AG08395 (cell line): ENCODE data around the gene TEX38.
A peak's percentile ranks its signal among the peaks of the same experiment; 100 is the strongest.
"Not testable (repeated sequence)": the region's sequence is repeated elsewhere in the genome, so short reads cannot be mapped to it uniquely, and the experiment has no call there.

Experiments
- DNase-seq: peaks from one replicate; pipeline ENCODE4 v3.0.0; 2012; ENCODE audit warnings: mixed read lengths, low spot score

TEX38 gene

DNA sequence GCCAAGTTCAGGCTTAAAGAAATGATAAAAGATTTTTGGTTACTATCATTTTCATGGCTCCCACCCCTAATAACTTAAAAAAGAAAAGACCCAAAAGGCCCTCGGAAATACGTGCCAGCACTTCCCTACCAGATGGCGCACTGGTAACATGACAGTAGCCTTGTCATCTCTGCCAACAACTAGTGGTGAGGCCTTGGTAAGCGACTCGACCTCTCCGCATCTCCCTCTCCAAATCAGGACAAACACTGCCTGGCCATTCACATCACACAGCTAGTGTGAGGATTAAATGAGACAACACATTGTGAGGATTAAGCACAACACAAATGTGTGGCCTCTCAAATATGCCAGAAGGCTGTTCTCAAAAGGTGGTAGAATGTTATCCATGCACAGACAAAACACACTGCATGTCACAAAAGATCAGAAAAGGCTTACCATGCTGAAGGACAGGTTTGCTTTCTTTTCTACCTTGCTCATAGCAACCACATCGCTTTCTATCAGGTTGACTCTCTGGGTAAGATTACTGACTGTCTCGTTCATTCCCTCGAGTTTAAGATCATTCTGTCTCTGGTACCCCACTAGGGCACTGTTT lies 16.4 kb downstream of the TEX38 start:
- no peak for DNase-seq

DNA sequence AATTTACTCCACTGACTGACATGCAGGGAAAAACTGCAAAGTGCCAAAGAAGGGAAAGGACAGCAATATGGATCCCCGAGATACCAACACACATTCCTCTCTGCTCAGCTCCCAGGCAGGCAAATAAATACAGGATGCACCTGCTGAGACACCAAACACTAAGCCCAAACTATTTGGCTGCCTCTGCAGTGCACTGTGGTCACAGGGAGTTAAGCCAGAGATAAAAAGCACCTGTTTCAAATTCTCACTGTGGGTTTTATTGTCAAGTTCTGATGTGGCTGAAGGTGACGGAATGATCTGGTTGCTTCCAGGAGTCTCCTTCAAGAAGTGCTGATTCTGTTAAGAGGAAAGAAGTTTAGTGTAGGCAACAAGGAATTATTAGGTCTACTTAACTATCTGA lies 17.7 kb downstream of the TEX38 start:
- no peak for DNase-seq

DNA sequence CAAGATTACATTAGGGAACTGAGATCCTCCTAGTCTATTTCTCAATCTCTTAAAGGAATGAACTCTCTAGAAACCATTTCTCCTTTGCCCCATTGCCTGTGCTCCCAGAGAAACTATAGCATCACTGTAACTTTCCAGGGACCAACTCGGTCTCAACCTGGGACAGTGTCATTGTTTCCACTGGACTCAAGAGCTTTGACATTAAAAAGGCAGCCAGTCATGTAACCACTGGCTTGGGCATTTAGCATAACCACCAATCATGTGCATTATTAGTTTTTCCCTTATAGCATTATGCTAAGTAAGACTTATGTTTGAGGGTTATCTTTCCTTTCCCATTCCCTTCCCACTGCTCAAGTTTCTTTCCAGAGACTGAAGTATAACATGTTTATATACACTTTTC lies 18.2 kb downstream of the TEX38 start:
- no peak for DNase-seq

DNA sequence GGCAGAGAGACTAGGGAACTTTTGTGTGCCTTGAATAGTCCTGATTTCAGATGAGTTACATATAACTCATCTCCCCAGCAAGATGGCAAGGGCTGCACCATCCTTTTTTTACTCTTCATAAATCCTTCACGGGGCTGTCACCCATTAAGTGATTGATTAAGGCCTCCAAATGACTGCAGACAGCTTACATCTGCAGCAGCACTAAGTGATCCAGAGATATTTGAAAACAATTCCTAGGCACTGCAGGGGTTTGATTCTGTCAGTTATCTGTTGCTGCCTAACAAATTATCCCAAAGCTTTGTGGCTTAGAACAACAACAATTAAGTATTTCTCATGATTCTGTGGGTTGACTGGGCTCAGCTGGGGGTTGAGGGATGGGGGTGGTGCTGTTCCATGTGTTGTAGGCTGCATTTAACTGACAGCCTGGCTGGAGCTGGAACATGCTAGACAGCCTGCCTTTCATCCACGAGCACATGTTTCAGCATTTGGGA lies 19.3 kb downstream of the TEX38 start:
- DNase-seq: no peak

DNA sequence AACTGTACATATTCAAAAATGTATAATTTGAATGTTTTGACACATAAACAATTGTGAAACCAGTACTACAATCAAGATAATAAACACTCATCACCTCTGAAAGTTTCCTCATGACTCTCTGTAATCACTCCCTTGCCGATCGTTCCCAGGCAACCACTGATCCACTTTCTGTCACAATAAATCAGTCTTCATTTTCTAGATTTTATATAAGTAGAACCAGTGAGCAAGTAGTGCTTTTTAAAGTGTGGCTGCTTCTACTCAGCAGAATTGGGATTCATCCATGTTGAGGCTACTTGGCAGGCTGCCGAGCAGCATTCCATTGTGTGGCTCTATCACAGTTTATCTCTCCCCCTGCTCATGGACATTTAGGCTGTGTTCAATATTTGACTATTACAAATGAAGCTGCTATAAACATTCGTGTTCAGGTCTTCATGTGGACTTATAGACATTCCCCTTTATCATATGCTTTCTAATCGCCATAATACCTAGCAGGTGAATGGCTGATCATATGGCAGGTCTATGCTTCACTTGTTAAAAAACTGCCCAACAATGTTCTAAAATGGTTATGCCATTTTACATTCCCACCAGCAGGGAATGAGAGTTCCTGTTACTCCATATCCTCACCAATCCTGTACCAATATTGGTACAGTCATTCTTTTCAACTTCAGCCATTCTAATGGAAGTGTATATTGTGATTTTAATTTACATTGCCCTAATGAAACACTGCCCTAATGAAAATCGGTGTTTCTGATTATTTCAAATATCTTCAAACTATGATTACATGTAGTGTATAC lies 20.5 kb downstream of the TEX38 start:
- peak; percentile 12 for DNase-seq

DNA sequence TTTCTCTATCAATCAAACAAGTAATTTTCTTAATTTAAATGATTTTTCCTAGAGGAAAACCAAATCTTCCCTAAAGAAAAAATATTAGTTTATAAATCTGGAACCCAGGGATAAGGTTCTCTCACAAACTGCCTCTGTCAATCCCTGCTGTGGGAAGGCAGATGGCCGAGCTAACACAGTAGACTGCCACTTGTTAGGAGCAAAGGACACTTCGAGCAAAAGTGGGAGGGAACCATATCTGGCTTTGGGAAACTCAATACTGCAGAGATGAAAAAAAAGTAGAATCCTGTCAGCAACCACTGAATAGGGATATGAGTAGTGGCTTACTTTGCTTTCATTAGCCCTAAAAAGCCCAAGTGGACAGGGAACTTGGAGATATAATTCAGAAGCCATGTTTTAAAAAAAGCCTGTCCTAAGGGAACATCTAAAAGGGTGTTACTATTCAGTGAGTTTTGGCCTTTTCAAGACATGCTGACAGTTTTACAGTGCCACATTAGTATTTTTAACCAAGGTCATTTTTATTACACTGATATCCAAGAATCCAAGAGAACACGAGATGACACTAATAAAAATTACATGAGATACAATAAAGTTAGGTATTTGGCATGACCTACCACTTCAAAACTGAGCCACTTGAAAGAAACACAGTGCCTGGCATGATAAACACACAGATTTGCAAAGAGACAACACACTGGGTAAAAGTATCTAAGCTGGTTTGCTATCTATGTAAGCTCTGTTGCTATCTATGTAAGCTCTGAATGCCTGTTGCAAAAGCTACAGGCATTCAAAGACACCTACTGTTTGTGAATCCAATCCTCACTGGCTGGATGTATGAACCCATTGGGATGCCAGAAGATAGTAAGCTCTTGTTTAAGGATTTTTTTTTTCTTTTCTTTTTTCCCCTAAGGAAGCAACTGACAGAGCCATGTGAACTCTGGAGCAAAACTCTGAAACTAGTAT lies 21.4 kb downstream of the TEX38 start:
- no peak for DNase-seq

DNA sequence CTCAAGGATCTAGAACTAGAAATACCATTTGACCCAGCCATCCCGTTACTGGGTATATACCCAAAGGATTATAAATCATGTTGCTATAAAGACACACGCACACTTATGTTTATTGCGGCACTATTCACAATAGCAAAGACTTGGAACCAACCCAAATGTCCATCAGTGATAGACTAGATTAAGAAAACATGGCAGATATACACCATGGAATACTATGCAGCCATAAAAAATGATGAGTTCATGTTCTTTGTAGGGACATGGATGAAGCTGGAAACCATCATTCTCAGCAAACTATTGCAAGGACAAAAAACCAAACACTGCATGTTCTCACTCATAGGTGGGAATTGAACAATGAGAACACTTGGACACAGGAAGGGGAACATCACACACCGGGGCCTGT lies 23.0 kb downstream of the TEX38 start:
- DNase-seq: not testable (repeated sequence)

DNA sequence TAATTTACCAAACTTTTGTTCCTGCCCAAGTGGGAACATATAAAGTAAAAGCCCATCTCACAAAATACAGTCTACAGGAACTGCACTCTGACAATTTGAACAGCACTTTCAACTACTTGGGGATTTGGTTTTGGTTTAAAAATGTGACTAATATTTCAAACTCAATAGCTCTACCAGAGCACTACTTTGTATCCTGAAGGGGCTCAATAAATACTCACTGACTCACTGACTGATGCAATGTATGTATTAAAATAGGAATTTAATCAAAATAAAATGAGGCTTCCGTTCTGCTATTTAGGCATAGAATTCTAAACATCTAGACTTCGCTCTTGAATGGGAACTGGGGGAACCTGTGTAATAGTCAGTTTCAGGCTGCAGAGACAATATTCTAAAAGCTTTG lies 25.4 kb downstream of the TEX38 start:
- no peak for DNase-seq

DNA sequence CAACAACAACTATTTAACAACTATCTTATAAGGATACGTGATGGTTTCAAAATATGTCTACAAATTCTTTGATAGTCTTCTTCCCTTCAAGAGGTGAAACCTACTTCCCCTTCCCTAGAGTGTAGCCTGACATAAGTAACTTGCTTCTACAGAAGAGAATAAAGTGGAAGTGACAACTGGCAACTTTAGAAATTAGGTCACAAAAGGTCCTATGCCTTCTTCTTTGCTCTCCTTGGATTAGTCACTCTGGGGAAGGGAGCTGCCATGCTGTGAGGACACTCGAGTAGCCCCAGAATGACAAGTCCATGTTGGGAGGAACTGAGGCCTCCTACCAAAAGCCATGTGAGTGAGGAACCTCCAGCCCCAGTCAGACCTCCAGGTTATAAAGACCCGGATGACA lies 28.0 kb downstream of the TEX38 start:
- DNase-seq: no peak

DNA sequence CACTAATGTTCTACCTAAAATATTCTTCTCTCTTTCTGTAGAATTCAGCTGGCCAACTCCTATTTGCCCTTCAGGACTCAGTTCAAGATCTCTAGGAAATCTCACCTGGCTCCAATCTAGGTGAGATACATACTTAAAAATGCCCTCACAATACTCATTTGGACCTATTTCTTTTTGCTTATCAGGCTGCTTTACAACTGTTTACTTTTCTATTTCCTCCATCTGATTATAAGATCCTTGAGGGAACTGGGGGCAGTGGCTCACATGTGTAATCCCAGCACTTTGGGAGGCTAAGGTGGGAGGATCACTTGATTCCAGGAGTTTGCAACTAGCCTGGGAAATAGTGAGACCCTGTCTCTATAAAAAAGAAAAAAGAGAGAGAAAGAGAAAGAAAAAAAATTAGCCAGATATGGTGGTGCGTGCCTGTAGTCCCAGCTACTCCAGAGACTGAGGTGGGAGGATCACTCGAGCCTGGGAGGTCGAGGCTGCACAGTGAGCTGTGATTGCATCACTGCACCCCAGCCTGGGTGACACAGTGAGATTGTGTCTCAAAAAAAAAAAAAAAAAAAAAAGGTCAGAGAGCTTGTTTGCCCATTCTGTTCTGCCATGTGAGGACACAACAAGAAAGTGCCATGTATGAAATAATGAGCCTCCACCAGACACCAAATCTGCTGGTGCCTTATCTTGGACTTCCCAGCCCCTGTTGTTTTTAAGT lies 32.4 kb downstream of the TEX38 start:
- DNase-seq: no peak

DNA sequence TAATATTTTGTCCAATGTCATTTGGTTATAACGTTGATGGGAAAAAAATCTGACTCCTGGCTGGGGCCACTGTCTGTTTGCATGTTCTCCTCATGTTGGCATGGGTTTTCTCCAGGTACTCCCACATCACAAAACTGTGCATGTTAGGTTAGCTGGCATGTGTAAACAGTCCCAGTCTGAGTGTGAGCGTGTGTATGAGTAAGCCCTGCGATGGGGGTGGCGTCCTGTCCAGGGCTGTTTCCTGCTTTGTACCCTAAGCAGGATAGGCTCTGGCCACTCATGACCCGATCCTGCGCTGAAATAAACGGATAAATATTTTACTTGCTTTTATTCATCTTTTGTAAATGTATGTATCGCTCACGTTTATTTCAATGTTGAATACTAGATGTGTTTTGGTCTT lies 33.8 kb downstream of the TEX38 start:
- no peak for DNase-seq

DNA sequence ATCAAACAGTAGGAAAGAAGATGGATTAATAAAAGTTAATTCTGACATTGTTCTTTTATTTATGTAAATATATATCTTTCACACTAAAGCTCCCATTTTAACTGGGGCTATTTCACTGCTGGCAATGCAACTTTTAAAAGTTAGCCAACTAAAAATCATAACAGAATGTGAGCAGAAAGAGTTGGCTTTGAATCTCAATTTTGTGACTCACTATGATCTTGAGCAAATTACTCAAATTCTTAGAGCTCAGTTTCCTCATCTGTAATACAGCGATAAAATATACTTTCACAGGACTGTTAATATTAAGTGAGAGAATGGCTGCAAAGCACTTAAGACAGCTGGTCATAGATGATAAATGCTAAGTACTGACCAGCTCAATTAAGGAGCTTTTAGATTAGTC lies 36.5 kb downstream of the TEX38 start:
- no peak for DNase-seq

DNA sequence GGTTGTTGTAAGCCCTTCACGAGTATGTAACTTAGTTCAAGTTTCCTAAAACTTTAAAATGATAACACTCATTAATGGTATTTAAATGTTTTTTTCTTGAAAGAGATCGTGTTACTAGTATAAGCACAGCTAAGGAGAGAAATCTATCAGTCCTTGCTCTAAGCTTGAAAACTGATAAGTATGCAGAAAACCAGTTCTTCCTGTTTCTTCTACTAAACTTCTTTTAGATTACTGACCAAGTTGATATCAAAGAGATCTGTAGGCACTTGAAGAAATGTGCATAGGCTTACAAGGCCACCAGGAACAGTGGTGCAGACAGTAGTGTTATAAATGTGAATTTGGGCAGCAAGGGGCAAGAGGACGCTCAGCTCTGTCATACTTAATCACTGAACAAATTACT lies 43.3 kb downstream of the TEX38 start:
- DNase-seq: no peak

DNA sequence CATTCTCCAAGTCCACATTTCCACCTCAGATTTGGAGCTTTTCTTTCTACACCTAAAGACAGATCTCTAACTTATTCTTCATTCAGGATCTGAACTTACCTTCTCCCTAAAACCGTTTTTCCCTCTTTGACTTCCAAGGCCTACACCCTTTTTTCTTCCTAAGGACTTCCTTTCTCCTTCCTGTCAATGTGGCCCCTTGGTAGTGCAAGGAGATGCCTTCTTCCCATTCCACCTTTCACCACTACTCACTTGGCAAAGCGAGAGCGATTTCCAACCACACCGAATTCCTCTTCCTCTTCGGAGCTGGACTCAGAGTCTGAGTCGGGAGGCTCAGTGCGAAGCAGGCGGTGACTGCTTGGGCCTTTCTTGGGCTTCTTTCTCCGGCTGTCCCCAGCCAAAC lies 46.0 kb downstream of the TEX38 start:
- DNase-seq: no peak

DNA sequence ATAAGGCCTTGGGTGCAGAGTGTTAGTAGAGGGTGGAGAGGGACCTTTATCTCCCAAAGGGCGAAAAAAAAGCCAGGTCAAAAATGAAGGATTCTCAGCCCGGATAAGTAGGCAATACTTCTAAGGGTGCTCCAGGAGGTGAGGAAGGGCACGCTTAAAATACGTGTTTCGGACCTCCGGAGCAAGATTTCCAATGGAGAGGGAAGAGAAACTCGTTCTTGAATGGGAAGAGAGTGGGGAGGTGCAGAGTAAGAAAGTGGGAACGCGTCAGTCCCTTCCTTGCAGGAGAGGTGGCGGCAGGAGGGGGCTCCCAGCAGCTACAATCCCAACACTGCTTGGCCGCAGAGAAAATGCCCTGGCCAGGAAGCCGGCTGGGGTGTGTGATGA lies 46.7 kb downstream of the TEX38 start:
- peak; percentile 11 for DNase-seq

DNA sequence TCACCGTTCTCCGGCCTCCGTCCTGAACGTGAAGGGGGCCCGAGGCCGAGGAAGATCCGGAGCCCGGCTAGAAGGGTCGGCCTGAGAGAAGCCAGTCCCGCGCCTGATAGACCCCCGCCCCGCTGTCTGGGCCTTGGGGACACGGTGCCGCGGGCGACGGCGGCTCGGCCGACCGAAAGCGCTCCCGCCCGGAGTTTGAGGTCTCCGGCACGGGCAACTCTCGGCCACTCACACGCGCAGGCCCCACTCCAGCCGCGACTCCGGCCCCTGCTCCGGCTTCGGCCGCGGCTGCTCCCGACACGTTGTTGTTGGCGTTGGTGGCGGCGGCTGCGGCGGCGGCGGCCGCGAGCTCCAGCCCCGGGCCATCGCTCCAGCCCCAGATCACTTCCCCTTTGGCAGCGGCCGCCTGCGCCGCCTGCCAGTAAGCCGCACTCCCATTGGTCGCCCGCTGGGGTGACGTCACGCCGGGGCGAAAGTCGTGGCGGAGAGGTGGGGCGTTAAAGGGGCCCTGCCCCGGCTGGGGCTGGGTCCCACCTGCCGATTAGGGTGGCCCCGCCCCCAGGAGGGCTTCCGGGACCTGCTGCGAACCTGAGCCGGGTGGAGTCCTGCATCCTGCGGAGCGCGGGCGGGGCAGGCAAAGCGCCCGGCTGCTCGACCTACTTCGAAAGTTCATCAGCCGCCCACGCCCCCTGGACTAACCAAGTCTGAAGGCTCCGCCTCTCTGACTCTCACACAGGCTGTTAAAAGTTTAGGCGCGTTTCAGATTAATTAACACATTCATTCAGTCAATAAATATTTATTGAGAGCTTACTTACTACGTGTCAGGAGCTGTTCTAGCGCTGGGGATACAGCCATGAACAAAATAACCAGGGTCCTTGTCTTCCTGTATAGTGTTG lies 47.3 kb downstream of the TEX38 start, which contains the start of gene EFCAB14:
Gene EFCAB14 (minus strand): TSS at position 388 of the 896 bp plus-strand sequence. CDS start 1,027 bp downstream, outside the sequence.
- peak; percentile 96 for DNase-seq

DNA sequence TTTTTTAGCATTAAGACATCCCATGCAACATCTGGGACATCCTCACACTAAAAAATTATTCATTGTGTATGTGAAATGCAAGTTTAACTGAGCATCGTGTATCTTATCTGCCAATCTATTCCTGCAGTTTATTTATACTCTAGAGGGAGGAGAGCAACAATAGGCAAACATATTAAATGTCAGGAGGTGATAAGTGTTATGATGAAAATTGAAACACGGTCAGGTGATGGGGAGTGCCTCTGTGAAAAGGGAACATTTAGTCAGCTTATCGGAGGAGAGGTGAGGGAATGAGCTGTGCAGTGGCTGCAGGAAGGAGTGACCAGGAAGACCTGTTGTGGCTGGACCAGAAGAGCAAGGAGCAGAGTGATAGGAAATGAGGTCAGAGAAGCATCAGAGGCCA lies 48.0 kb downstream of the TEX38 start:
- no peak for DNase-seq

DNA sequence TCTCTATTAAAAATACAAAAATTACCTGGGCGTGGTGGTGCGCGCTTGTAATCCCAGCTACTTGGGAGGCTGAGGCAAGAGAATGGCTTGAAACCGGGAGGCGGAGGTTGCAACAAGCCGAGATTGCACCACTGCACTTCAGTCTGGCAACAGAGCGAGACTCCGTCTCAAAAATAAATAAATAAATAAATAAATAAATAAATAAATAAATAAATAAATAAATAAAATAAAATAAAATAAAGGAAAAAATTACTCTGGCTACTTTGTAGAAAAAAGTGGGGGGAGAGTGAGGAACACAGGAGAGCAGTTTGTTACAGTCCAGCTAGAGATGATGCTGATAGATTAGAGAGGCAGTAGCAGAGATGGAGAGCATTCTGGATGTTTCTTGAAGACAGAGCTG lies 48.7 kb downstream of the TEX38 start:
- DNase-seq: not testable (repeated sequence)

DNA sequence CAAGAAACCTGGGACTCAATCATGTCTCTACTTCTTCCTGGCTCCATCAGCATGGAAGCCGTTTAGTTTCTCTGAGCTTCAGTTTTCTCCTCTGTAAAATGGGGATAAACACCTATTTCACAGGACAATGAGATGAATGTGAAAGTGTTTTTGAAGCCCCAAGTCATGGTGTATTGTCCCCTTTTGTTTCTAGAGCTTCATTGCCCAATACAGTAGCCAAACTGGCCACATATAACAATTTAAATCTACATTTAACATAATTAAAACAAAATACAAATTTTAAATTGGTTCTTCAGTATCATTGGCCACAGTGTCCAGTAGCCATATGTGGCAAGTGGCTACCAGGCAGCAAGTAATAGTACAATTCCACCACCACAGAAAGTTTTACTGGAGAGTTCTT lies 49.5 kb downstream of the TEX38 start:
- DNase-seq: no peak

DNA sequence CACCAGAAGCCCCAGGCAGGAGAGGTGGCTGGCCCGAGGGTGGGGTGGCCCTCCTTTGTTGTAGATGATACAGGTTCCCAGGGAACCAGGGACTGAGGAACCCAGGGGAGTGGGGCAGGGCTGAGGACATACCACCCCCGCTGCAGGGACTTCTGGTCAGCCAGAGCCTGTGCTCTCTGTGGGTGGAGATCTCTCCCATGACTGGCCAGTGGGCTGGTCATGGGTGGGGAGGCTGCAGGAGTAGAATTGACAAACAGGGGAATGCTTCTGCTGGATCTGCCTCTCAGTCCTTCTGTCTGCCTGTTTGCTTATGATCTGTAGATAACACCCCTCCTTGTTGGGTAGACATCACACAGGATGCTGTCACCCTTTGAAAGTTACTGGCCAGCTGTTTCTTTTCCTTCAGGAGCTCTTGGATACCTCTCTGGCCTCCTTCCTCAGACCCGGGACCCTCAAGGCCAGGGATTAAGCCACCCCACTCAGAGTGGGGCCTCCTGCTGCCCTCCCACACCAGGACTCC lies 50.1 kb downstream of the TEX38 start:
- no peak for DNase-seq
